Kidney epithelial cell (primary cell): ENCODE measurements around the gene ST3GAL6. TPM values are rescaled to one million over a fixed set of nuclear protein-coding genes. Genes with fewer than 3 reads are reported as not detected.
A peak's percentile ranks its signal among the peaks of the same experiment; 100 is the strongest.

Experiments used
- DNase-seq: peaks from one replicate; pipeline ENCODE4 v3.0.0-alpha.2; 2010; ENCODE audit warnings: low read depth
- H3K27me3 ChIP-seq: 2 replicates; pipeline ENCODE4 v1.6.0; 2011; ENCODE audit warnings: low read length; ENCODE audit not compliant: control insufficient read depth, insufficient read depth
- H3K36me3 ChIP-seq: 2 replicates; pipeline ENCODE4 v1.5.1; 2011; ENCODE audit warnings: low read length; ENCODE audit not compliant: control insufficient read depth, insufficient read depth
- H3K4me3 ChIP-seq: 2 replicates; pipeline ENCODE4 v1.5.1; 2011; ENCODE audit warnings: low read depth, mild to moderate bottlenecking, control low read depth, low read length
- total RNA-seq: library from RNA; depleted of rRNA; stranded (reverse); fragments of >200 nt; gene quantifications from 2 replicates; pipeline ENCODE4 v1.2.3, GENCODE V29; 2015
- TF ChIP-seq, protein P1 (sequence below): IDR thresholded peaks from 2 replicates; pipeline ENCODE4 v1.5.1; 2011; ENCODE audit warnings: mild to moderate bottlenecking, moderate library complexity, low read length, control low read depth, inconsistent platforms; ENCODE audit not compliant: insufficient read depth, poor library complexity, severe bottlenecking

ST3GAL6 gene
- total RNA-seq, 1 donor from 2014 or later = 1.2 TPM

GRCh38 chr3:98778852-98779413, 15.8 kb downstream of the ST3GAL6 start:
- Histone ChIP-seq H3K4me3 (no peak overlapping the region), H3K27me3 (no peaks in the 10 kb centered on the region), H3K36me3 (no peaks in the 10 kb centered on the region)
- TF ChIP-seq, protein P1, sequence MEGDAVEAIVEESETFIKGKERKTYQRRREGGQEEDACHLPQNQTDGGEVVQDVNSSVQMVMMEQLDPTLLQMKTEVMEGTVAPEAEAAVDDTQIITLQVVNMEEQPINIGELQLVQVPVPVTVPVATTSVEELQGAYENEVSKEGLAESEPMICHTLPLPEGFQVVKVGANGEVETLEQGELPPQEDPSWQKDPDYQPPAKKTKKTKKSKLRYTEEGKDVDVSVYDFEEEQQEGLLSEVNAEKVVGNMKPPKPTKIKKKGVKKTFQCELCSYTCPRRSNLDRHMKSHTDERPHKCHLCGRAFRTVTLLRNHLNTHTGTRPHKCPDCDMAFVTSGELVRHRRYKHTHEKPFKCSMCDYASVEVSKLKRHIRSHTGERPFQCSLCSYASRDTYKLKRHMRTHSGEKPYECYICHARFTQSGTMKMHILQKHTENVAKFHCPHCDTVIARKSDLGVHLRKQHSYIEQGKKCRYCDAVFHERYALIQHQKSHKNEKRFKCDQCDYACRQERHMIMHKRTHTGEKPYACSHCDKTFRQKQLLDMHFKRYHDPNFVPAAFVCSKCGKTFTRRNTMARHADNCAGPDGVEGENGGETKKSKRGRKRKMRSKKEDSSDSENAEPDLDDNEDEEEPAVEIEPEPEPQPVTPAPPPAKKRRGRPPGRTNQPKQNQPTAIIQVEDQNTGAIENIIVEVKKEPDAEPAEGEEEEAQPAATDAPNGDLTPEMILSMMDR = no peak
- no peak for DNase-seq

- TF ChIP-seq, protein P1 = no peak
- H3K27me3 ChIP-seq = no peaks in the 10 kb centered on the region
- DNase-seq = no peak
- H3K4me3 ChIP-seq = no peak overlapping the region
- H3K36me3 ChIP-seq = no peaks in the 10 kb centered on the region
Observed at GRCh38 chr3:98779541-98780335, 16.6 kb downstream of the ST3GAL6 start.

DNA sequence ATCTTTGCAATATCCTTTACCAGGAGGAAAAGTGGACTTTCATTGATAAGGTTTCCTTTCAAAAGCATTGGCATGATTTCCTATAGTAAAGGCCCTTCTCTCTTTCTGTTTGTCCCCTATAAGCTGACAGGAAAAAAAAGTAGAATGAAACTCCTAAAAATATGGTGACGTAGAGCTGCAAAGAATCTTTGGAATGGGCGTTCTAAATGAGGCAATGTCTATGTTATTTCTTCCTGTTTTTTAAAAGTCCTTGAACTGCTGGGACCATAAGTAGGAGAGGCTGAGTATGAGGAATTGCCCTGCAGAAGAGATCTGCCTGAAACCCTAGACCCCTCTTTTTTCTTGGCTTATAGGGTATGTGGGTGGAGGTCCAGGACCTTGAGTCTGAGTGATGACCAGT, 17.2 kb downstream of the ST3GAL6 start:
- DNase-seq = no peak
- TF ChIP-seq, protein P1 = no peak
- no peaks in the 10 kb centered on the region for H3K36me3 ChIP-seq
- H3K27me3 ChIP-seq = no peaks in the 10 kb centered on the region
- no peak overlapping the region for H3K4me3 ChIP-seq

GRCh38 chr3:98782824-98783500, 19.8 kb downstream of the ST3GAL6 start:
- Histone ChIP-seq H3K27me3 (no peaks in the 10 kb centered on the region), H3K4me3 (no peak overlapping the region), H3K36me3 (no peaks in the 10 kb centered on the region)
- peak; percentile 74 for DNase-seq
- TF ChIP-seq, protein P1 = no peak

GRCh38 chr3:98784042-98784441, 20.9 kb downstream of the ST3GAL6 start:
- H3K4me3 ChIP-seq = no peak overlapping the region
- DNase-seq = no peak
- no peaks in the 10 kb centered on the region for H3K36me3 ChIP-seq
- TF ChIP-seq, protein P1 = no peak
- H3K27me3 ChIP-seq = no peaks in the 10 kb centered on the region
